ENCODE data around the gene RAB11FIP4.

The RAB11FIP4 gene

GRCh38 chr17:31537565-31538011 lies 146.1 kb downstream of the RAB11FIP4 start:
- Histone ChIP-seq H3K4me1 (ENCODE audit: control insufficient read depth in 1 of 2, insufficient read depth in 1 of 2, low read depth in 1 of 2, low read length in 1 of 2) (no peaks in the 10 kb centered on the region), H3K9me3 (no peaks in the 10 kb centered on the region), H3K4me3 (ENCODE audit: low read depth in 1 of 2, low read length in 1 of 2) (no peak overlapping the region), H3K27me3 (no peaks in the 10 kb centered on the region), H3K36me3 (peaks cover 49% of the 10 kb centered on the region), H3K27ac (no peak overlapping the region)
- no peak for TF ChIP-seq CTCF (IDR thresholded peaks at IDR 0.05)

GRCh38 chr17:31538080-31538762 lies 146.7 kb downstream of the RAB11FIP4 start:
- H3K4me1 ChIP-seq (ENCODE audit: control insufficient read depth in 1 of 2, insufficient read depth in 1 of 2, low read depth in 1 of 2, low read length in 1 of 2): no peaks in the 10 kb centered on the region
- peaks cover 42% of the 10 kb centered on the region for H3K36me3 ChIP-seq
- TF ChIP-seq CTCF (IDR thresholded peaks at IDR 0.05): no peak
- no peak overlapping the region for H3K27ac ChIP-seq
- H3K27me3 ChIP-seq: no peaks in the 10 kb centered on the region
- H3K4me3 ChIP-seq (ENCODE audit: low read depth in 1 of 2, low read length in 1 of 2): no peak overlapping the region
- no peaks in the 10 kb centered on the region for H3K9me3 ChIP-seq

- Histone ChIP-seq H3K4me3 (ENCODE audit: low read depth in 1 of 2, low read length in 1 of 2) (no peak overlapping the region), H3K36me3 (peaks cover 21% of the 10 kb centered on the region), H3K9me3 (no peaks in the 10 kb centered on the region), H3K4me1 (ENCODE audit: control insufficient read depth in 1 of 2, insufficient read depth in 1 of 2, low read depth in 1 of 2, low read length in 1 of 2) (no peaks in the 10 kb centered on the region), H3K27me3 (no peaks in the 10 kb centered on the region), H3K27ac (no peak overlapping the region)
- no peak for TF ChIP-seq CTCF (IDR thresholded peaks at IDR 0.05)
Observed at GRCh38 chr17:31540602-31541307, 149.3 kb downstream of the RAB11FIP4 start.

- H3K27me3 ChIP-seq: no peaks in the 10 kb centered on the region
- H3K4me3 ChIP-seq (ENCODE audit: low read depth in 1 of 2, low read length in 1 of 2): no peak overlapping the region
- peaks cover 13% of the 10 kb centered on the region for H3K36me3 ChIP-seq
- TF ChIP-seq CTCF (IDR thresholded peaks at IDR 0.05): no peak
- no peaks in the 10 kb centered on the region for H3K9me3 ChIP-seq
- no peak overlapping the region for H3K27ac ChIP-seq
- no peaks in the 10 kb centered on the region for H3K4me1 ChIP-seq (ENCODE audit: control insufficient read depth in 1 of 2, insufficient read depth in 1 of 2, low read depth in 1 of 2, low read length in 1 of 2)
Observed at GRCh38 chr17:31541559-31541958, 150.1 kb downstream of the RAB11FIP4 start.

GRCh38 chr17:31544186-31544585 lies 152.7 kb downstream of the RAB11FIP4 start:
- H3K9me3 ChIP-seq: no peaks in the 10 kb centered on the region
- no peak overlapping the region for H3K4me3 ChIP-seq (ENCODE audit: low read depth in 1 of 2, low read length in 1 of 2)
- no peaks in the 10 kb centered on the region for H3K36me3 ChIP-seq
- H3K27me3 ChIP-seq: no peaks in the 10 kb centered on the region
- no peak overlapping the region for H3K27ac ChIP-seq
- peaks cover 8 to 9% of the 10 kb centered on the region in 2 experiments for H3K4me1 ChIP-seq (ENCODE audit: control insufficient read depth in 1 of 2, insufficient read depth in 1 of 2, low read depth in 1 of 2, low read length in 1 of 2)
- no peak for TF ChIP-seq CTCF (IDR thresholded peaks at IDR 0.05)

All from neutrophil (primary cell).